Fibroblast of lung (primary cell): Measurements from ENCODE around the gene ABCA5. TPM values are rescaled to one million over a fixed set of nuclear protein-coding genes. Genes with fewer than 3 reads are reported as not detected.

Experiments
- DNase-seq, 2 donors: peaks; one replicate each; pipeline versions ENCODE4 v3.0.0 to v3.0.0-alpha.2; 2010; ENCODE audit warnings: low read depth in 2 of 2
- H2AFZ ChIP-seq: 2 replicates; pipeline ENCODE4 v1.5.1; 2012; ENCODE audit warnings: low read length, control low read depth, inconsistent platforms
- H3K27ac ChIP-seq: 2 replicates; pipeline ENCODE4 v1.5.1; 2011; ENCODE audit warnings: low read length, control low read depth; ENCODE audit not compliant: insufficient read depth
- H3K27me3 ChIP-seq: 2 replicates; pipeline ENCODE4 v1.5.1; 2011; ENCODE audit warnings: mild to moderate bottlenecking, low read length; ENCODE audit not compliant: control insufficient read depth, insufficient read depth
- H3K36me3 ChIP-seq: 2 replicates; pipeline ENCODE4 v1.5.1; 2011; ENCODE audit warnings: low read length; ENCODE audit not compliant: control insufficient read depth, insufficient read depth
- H3K4me1 ChIP-seq: 2 replicates; pipeline ENCODE4 v1.5.1; 2011; ENCODE audit warnings: low read length; ENCODE audit not compliant: control insufficient read depth, insufficient read depth; ENCODE audit errors: extremely low read depth
- H3K4me2 ChIP-seq: 2 replicates; pipeline ENCODE4 v1.5.1; 2011; ENCODE audit warnings: low read length, control low read depth; ENCODE audit not compliant: insufficient read depth; ENCODE audit errors: extremely low read depth
- H3K4me3 ChIP-seq, 4 experiments: fragments of 200-600 bp in 1 of 4; sonication (generic) in 1 of 4; replicated peaks in 1 of 4; 2 replicates each; pipeline ENCODE4 v1.5.1; 2011 to 2016; ENCODE audit warnings: low read length in 4 of 4, low read depth in 3 of 4, mild to moderate bottlenecking in 3 of 4, control low read depth in 2 of 4, inconsistent platforms in 1 of 4, mixed read lengths in 1 of 4; ENCODE audit not compliant: insufficient read depth in 1 of 4; ENCODE audit errors: control extremely low read depth in 1 of 4
- H3K79me2 ChIP-seq: 2 replicates; pipeline ENCODE4 v1.5.1; 2012; ENCODE audit warnings: mild to moderate bottlenecking, low read length, inconsistent platforms; ENCODE audit not compliant: control insufficient read depth, insufficient read depth
- H3K9ac ChIP-seq: 2 replicates; pipeline ENCODE4 v1.5.1; 2011; ENCODE audit warnings: mild to moderate bottlenecking, low read length, control low read depth; ENCODE audit not compliant: insufficient read depth
- H3K9me3 ChIP-seq: 2 replicates; pipeline ENCODE4 v1.5.1; 2012; ENCODE audit warnings: low read depth, low read length; ENCODE audit not compliant: control insufficient read depth, insufficient read depth
- H4K20me1 ChIP-seq: 2 replicates; pipeline ENCODE4 v1.5.1; 2011; ENCODE audit warnings: low read length; ENCODE audit not compliant: control insufficient read depth, insufficient read depth; ENCODE audit errors: extremely low read depth
- EZH2 ChIP-seq: IDR thresholded peaks from 2 replicates; pipeline ENCODE4 v1.5.1; 2012; ENCODE audit warnings: low read length, control low read depth, mild to moderate bottlenecking; ENCODE audit errors: missing control alignments
- polyA plus RNA-seq, 2 donors: library from polyadenylated mRNA; depleted of rRNA in 1 of 2; stranded (reverse) in 1 of 2; unstranded in 1 of 2; fragments of >200 nt; gene quantifications; 2 replicates each; pipeline ENCODE4 v1.2.1, GENCODE V29; 2011 to 2012; ENCODE audit warnings: missing spikeins in 1 of 2
- total RNA-seq: library from RNA; depleted of rRNA; stranded (reverse); fragments of >200 nt; gene quantifications from 2 replicates; pipeline ENCODE4 v1.2.1, GENCODE V29; 2014
- TF ChIP-seq, protein P1 (sequence below), 2 donors: IDR thresholded peaks in 1 of 2; conservative IDR thresholded peaks in 1 of 2; 1 replicate in 1 of 2; 2 replicates in 1 of 2; pipeline ENCODE4 v1.5.1; 2011 to 2012; ENCODE audit warnings: low read length in 2 of 2, control low read depth in 1 of 2, inconsistent platforms in 1 of 2, low read depth in 1 of 2, mild to moderate bottlenecking in 1 of 2

Gene ABCA5
- total and polyA plus RNA-seq, 2 donors (not counting 1 experiment from before 2014, with no cell fraction given) = 13.1 to 17.5 TPM

DNA sequence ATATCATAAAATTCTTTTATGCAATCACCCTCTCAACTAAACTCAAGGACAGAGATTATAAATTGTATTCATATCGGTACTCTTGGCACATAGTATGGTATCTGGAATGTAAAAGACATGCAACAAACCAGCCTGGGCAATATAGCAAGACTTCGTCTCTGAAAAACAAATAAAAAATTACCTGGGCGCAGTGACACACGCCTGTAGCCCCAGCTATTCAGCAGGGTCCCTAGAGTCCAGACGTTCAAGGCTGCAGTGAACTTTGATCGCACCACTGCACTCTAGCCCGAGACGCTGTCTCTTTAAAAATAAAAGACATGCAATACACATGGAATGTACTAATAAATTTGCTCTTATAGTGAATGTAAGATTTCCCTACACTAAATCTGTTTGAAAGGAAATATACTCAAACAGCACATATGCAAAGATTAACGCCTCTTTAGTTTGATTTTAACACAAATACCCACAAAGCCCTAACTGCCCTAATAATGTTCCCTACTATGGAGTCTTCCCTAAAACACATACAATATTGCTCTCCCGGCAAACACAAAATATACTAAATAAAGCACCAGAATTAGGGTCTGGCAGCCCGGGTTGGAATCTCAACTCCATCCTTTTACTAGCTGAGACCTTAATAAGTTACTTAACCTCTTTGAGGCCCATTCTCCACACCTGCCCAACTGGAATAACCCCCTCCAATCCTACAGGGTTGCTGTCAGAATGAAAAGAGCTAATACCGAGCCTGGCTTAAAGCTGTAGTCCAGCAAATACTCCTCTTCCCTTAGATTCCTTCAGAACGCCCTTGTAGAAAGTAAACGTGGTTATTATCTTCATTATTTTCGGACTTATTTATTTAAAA, 1.2 kb downstream of the ABCA5 start:
- H3K27me3 ChIP-seq = no peaks in the 10 kb centered on the region
- DNase-seq = no peak
- H3K4me2 ChIP-seq = peak overlapping the region; percentile 61
- H3K4me3 ChIP-seq = peak overlapping the region; percentile 41 to 88 (median 60)
- no peaks in the 10 kb centered on the region for H3K36me3 ChIP-seq
- H4K20me1 ChIP-seq = no peaks in the 10 kb centered on the region
- H2AFZ ChIP-seq = peak overlapping the region; percentile 39
- no peaks in the 10 kb centered on the region for H3K4me1 ChIP-seq
- H3K79me2 ChIP-seq = no peaks in the 10 kb centered on the region
- H3K9ac ChIP-seq = no peak overlapping the region
- H3K9me3 ChIP-seq = no peaks in the 10 kb centered on the region
- H3K27ac ChIP-seq = no peak overlapping the region
- TF ChIP-seq, protein P1, sequence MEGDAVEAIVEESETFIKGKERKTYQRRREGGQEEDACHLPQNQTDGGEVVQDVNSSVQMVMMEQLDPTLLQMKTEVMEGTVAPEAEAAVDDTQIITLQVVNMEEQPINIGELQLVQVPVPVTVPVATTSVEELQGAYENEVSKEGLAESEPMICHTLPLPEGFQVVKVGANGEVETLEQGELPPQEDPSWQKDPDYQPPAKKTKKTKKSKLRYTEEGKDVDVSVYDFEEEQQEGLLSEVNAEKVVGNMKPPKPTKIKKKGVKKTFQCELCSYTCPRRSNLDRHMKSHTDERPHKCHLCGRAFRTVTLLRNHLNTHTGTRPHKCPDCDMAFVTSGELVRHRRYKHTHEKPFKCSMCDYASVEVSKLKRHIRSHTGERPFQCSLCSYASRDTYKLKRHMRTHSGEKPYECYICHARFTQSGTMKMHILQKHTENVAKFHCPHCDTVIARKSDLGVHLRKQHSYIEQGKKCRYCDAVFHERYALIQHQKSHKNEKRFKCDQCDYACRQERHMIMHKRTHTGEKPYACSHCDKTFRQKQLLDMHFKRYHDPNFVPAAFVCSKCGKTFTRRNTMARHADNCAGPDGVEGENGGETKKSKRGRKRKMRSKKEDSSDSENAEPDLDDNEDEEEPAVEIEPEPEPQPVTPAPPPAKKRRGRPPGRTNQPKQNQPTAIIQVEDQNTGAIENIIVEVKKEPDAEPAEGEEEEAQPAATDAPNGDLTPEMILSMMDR (conservative IDR thresholded peaks at IDR 0.05 in 1 of 2, IDR thresholded peaks at IDR 0.05 in 1 of 2; ENCODE audit: low read depth in 1 of 2, low read length in 2 of 2) = no peak
- no peak for TF ChIP-seq EZH2

- Histone ChIP-seq H3K9ac (no peak overlapping the region), H4K20me1 (no peaks in the 10 kb centered on the region), H3K4me1 (no peaks in the 10 kb centered on the region), H3K27me3 (no peaks in the 10 kb centered on the region), H2AFZ (no peak overlapping the region), H3K36me3 (no peaks in the 10 kb centered on the region), H3K4me2 (no peak overlapping the region), H3K27ac (no peak overlapping the region), H3K79me2 (no peaks in the 10 kb centered on the region), H3K9me3 (no peaks in the 10 kb centered on the region), H3K4me3 (no peak overlapping the region)
- TF ChIP-seq, protein P1 (conservative IDR thresholded peaks at IDR 0.05 in 1 of 2, IDR thresholded peaks at IDR 0.05 in 1 of 2; ENCODE audit: low read depth in 1 of 2, low read length in 2 of 2) = no peak
- TF ChIP-seq EZH2 = no peak
- no peak for DNase-seq
Observed at GRCh38 chr17:69323806-69324205, 3.1 kb downstream of the ABCA5 start.

- Histone ChIP-seq H3K79me2 (no peaks in the 10 kb centered on the region), H3K4me3 (no peak overlapping the region), H4K20me1 (no peaks in the 10 kb centered on the region), H3K9ac (no peak overlapping the region), H3K9me3 (no peaks in the 10 kb centered on the region), H3K4me2 (no peak overlapping the region), H2AFZ (no peak overlapping the region), H3K4me1 (no peaks in the 10 kb centered on the region), H3K36me3 (no peaks in the 10 kb centered on the region), H3K27me3 (no peaks in the 10 kb centered on the region), H3K27ac (no peak overlapping the region)
- DNase-seq = no peak
- no peak for TF ChIP-seq EZH2
- TF ChIP-seq, protein P1 (conservative IDR thresholded peaks at IDR 0.05 in 1 of 2, IDR thresholded peaks at IDR 0.05 in 1 of 2; ENCODE audit: low read depth in 1 of 2, low read length in 2 of 2) = no peak
Observed at GRCh38 chr17:69320908-69321238, 6.1 kb downstream of the ABCA5 start.
